ENCODE results near the gene GFY.

Gene GFY

DNA sequence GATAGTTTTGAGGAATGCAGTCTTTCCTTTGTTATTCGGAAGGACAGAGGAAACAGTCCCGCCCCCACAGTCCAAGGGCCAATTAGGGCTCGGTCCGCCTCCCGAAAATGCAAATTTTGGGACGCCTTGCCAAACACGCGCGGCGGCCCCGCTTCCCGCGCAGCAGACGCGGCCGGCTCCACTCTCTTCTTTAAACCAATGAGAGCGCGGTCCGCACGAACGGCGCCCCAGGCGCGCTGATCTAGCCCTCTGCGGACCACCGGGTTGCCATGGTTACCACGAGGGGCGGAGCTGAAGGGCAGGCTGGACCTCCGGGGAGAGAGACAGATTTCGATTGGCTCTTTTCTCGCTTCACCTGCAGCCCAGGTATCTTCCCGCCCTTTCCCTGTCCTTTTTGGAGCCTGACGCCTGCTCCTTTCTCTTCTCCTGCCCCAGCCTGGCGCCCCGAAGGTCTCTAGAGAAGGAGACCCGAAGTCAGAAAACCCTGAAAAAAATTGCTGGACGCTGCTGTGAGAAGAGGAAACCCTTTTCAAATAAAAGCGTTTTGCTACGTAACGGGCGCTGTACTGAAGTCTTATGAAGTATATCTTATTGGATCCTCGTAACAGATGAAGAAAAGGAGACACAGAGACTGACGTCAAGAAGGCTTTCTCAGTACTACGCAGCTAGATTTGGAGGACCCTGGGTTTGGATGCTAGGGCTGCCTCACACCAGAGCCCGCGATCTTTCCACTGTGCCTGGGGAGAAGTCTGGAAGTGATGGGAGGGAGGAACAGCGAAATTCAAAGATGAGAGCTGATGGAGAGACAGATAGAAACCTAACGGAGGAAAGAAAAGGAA is 3.9 kb upstream of the GFY start:
- ATAC-seq = peak; percentile 53
- TF ChIP-seq, protein P1, sequence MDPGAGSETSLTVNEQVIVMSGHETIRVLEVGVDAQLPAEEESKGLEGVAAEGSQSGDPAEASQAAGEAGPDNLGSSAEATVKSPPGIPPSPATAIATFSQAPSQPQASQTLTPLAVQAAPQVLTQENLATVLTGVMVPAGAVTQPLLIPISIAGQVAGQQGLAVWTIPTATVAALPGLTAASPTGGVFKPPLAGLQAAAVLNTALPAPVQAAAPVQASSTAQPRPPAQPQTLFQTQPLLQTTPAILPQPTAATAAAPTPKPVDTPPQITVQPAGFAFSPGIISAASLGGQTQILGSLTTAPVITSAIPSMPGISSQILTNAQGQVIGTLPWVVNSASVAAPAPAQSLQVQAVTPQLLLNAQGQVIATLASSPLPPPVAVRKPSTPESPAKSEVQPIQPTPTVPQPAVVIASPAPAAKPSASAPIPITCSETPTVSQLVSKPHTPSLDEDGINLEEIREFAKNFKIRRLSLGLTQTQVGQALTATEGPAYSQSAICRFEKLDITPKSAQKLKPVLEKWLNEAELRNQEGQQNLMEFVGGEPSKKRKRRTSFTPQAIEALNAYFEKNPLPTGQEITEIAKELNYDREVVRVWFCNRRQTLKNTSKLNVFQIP (CRISPR knock-in tag; IDR thresholded peaks at IDR 0.05; ENCODE audit: borderline replicate concordance, low read depth) = no peak
- TF ChIP-seq ZFP30 (CRISPR knock-in tag; IDR thresholded peaks at IDR 0.05) (no peak), ZNF70 (CRISPR knock-in tag; IDR thresholded peaks at IDR 0.05) (no peak), ZFP3 (CRISPR knock-in tag; IDR thresholded peaks at IDR 0.05) (no peak), PPARA (CRISPR knock-in tag; IDR thresholded peaks at IDR 0.05; ENCODE audit: borderline replicate concordance) (no peak), ZC3H10 (CRISPR knock-in tag; IDR thresholded peaks at IDR 0.05) (no peak)
- TF ChIP-seq, protein P2, sequence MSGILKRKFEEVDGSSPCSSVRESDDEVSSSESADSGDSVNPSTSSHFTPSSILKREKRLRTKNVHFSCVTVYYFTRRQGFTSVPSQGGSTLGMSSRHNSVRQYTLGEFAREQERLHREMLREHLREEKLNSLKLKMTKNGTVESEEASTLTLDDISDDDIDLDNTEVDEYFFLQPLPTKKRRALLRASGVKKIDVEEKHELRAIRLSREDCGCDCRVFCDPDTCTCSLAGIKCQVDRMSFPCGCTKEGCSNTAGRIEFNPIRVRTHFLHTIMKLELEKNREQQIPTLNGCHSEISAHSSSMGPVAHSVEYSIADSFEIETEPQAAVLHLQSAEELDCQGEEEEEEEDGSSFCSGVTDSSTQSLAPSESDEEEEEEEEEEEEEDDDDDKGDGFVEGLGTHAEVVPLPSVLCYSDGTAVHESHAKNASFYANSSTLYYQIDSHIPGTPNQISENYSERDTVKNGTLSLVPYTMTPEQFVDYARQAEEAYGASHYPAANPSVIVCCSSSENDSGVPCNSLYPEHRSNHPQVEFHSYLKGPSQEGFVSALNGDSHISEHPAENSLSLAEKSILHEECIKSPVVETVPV (CRISPR knock-in tag; IDR thresholded peaks at IDR 0.05) = no peak

DNA sequence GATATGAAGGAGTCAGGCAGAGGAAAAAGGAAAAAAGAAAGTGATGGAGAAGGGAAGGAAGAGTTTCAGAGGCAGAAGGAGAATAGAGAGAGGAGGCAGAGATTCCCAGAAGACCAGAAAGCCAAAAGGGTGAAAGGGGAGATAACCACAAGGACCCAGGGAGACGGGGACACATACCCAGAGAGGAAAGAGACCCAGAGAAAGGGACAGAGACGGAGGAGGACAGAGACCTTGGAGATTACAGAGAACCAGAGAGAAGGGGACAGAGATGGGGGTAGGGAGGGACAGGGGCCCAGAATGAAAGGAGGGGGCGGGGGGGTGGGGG is 3.3 kb upstream of the GFY start:
- no peak for TF ChIP-seq CSDC2 (CRISPR knock-in tag; IDR thresholded peaks at IDR 0.05)
- TF ChIP-seq BACH2 (CRISPR knock-in tag; IDR thresholded peaks at IDR 0.05; ENCODE audit: borderline replicate concordance) = no peak
- TF ChIP-seq ZFP30 (CRISPR knock-in tag; IDR thresholded peaks at IDR 0.05) = no peak
- no peak for TF ChIP-seq ISL1 (CRISPR knock-in tag; IDR thresholded peaks at IDR 0.05)
- TF ChIP-seq, protein P3, sequence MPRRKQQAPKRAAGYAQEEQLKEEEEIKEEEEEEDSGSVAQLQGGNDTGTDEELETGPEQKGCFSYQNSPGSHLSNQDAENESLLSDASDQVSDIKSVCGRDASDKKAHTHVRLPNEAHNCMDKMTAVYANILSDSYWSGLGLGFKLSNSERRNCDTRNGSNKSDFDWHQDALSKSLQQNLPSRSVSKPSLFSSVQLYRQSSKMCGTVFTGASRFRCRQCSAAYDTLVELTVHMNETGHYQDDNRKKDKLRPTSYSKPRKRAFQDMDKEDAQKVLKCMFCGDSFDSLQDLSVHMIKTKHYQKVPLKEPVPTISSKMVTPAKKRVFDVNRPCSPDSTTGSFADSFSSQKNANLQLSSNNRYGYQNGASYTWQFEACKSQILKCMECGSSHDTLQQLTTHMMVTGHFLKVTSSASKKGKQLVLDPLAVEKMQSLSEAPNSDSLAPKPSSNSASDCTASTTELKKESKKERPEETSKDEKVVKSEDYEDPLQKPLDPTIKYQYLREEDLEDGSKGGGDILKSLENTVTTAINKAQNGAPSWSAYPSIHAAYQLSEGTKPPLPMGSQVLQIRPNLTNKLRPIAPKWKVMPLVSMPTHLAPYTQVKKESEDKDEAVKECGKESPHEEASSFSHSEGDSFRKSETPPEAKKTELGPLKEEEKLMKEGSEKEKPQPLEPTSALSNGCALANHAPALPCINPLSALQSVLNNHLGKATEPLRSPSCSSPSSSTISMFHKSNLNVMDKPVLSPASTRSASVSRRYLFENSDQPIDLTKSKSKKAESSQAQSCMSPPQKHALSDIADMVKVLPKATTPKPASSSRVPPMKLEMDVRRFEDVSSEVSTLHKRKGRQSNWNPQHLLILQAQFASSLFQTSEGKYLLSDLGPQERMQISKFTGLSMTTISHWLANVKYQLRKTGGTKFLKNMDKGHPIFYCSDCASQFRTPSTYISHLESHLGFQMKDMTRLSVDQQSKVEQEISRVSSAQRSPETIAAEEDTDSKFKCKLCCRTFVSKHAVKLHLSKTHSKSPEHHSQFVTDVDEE (CRISPR knock-in tag; IDR thresholded peaks at IDR 0.05) = no peak
- TF ChIP-seq PPARA (CRISPR knock-in tag; IDR thresholded peaks at IDR 0.05; ENCODE audit: borderline replicate concordance) = no peak
- TF ChIP-seq TCF4 (CRISPR knock-in tag; IDR thresholded peaks at IDR 0.05; ENCODE audit: borderline replicate concordance) = no peak
- no peak for TF ChIP-seq ZNF8 (CRISPR knock-in tag; IDR thresholded peaks at IDR 0.05)
- TF ChIP-seq, protein P2 (CRISPR knock-in tag; IDR thresholded peaks at IDR 0.05) = no peak
- no peak for TF ChIP-seq OSR1 (CRISPR knock-in tag; IDR thresholded peaks at IDR 0.05)
- ATAC-seq = no peak

DNA sequence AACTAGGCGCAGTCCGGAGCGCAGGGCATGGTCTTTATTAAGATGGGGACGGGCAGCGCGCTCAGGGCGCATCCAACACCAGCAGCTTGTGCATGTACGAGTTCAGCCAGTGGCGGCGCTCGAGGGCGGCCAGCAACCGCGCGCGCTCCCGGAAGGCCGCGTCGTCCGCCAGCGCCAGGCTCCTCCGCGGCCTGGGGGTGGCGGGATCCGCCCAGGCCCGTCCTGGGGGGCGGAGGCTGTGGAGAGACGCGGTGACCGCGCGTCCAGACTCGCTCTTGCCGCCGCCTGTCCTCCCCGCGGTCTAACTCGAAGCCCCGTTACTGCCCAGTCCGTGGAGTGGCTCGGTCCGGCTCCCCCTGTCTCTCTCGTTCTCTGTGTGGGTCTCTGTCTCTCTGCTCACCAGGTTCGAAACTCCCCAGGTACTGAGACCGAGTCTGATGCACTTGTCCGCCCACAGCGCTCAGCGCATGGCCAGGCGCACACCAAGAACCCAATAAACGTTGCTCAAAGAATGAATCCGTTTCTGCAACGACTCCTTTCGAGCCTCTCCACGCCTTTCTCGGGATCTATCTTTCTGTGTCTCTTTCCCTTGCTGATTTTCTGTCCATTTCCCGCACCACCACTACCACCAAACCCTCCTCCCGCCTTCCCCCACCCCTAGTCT is 2.6 kb upstream of the GFY start:
- ATAC-seq = peak; percentile 77
- TF ChIP-seq, protein P4, sequence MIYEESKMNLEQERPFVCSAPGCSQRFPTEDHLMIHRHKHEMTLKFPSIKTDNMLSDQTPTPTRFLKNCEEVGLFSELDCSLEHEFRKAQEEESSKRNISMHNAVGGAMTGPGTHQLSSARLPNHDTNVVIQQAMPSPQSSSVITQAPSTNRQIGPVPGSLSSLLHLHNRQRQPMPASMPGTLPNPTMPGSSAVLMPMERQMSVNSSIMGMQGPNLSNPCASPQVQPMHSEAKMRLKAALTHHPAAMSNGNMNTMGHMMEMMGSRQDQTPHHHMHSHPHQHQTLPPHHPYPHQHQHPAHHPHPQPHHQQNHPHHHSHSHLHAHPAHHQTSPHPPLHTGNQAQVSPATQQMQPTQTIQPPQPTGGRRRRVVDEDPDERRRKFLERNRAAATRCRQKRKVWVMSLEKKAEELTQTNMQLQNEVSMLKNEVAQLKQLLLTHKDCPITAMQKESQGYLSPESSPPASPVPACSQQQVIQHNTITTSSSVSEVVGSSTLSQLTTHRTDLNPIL (CRISPR knock-in tag; IDR thresholded peaks at IDR 0.05; ENCODE audit: low read depth) = no peak
- TF ChIP-seq ISL1 (CRISPR knock-in tag; IDR thresholded peaks at IDR 0.05) (no peak), ZNF70 (CRISPR knock-in tag; IDR thresholded peaks at IDR 0.05) (no peak), CSDC2 (CRISPR knock-in tag; IDR thresholded peaks at IDR 0.05) (no peak), PPARA (CRISPR knock-in tag; IDR thresholded peaks at IDR 0.05; ENCODE audit: borderline replicate concordance) (no peak), ZFP30 (CRISPR knock-in tag; IDR thresholded peaks at IDR 0.05) (no peak), ZFP3 (CRISPR knock-in tag; IDR thresholded peaks at IDR 0.05) (no peak), SNAI2 (CRISPR knock-in tag; IDR thresholded peaks at IDR 0.05) (no peak), OSR1 (CRISPR knock-in tag; IDR thresholded peaks at IDR 0.05) (no peak)
- TF ChIP-seq, protein P2 (CRISPR knock-in tag; IDR thresholded peaks at IDR 0.05) = no peak
